ENCODE results near the gene LRRC8A.

GRCh38 chr9:128913995-128914772 is 32.3 kb downstream of the LRRC8A start:
- TF ChIP-seq, protein P1, sequence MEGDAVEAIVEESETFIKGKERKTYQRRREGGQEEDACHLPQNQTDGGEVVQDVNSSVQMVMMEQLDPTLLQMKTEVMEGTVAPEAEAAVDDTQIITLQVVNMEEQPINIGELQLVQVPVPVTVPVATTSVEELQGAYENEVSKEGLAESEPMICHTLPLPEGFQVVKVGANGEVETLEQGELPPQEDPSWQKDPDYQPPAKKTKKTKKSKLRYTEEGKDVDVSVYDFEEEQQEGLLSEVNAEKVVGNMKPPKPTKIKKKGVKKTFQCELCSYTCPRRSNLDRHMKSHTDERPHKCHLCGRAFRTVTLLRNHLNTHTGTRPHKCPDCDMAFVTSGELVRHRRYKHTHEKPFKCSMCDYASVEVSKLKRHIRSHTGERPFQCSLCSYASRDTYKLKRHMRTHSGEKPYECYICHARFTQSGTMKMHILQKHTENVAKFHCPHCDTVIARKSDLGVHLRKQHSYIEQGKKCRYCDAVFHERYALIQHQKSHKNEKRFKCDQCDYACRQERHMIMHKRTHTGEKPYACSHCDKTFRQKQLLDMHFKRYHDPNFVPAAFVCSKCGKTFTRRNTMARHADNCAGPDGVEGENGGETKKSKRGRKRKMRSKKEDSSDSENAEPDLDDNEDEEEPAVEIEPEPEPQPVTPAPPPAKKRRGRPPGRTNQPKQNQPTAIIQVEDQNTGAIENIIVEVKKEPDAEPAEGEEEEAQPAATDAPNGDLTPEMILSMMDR (tag by site-specific recombination; IDR thresholded peaks at IDR 0.05) = no peak
- TF ChIP-seq PRDM4 (tag by site-specific recombination; IDR thresholded peaks at IDR 0.05) (no peak), EGR2 (tag by site-specific recombination; IDR thresholded peaks at IDR 0.05; ENCODE audit: low read depth) (no peak), ZNF350 (tag by site-specific recombination; IDR thresholded peaks at IDR 0.05) (no peak), TCF7L2 (IDR thresholded peaks at IDR 0.05; ENCODE audit: borderline replicate concordance, low read depth, low read length) (no peak), ZFP41 (tag by site-specific recombination; IDR thresholded peaks at IDR 0.05; ENCODE audit: borderline replicate concordance) (no peak), ZEB2 (tag by site-specific recombination; IDR thresholded peaks at IDR 0.05) (no peak), ZBTB20 (tag by site-specific recombination; IDR thresholded peaks at IDR 0.05) (no peak)

Measured in HEK293 (cell line).